Choroid plexus epithelial cell (primary cell): ENCODE results near the gene RGS7.

Experiments
- DNase-seq: peaks from one replicate; pipeline ENCODE4 v3.0.0-alpha.2; 2010; ENCODE audit warnings: low read depth
- H3K4me3 ChIP-seq: 2 replicates; pipeline ENCODE4 v1.5.1; 2011; ENCODE audit warnings: low read depth, mild to moderate bottlenecking, control low read depth, low read length, moderate library complexity
- TF ChIP-seq, protein P1 (sequence below): conservative IDR thresholded peaks from 2 replicates; pipeline ENCODE4 v1.5.1; 2011; ENCODE audit warnings: low read depth, mild to moderate bottlenecking, control low read depth, inconsistent platforms, low read length, moderate library complexity

The RGS7 gene

DNA sequence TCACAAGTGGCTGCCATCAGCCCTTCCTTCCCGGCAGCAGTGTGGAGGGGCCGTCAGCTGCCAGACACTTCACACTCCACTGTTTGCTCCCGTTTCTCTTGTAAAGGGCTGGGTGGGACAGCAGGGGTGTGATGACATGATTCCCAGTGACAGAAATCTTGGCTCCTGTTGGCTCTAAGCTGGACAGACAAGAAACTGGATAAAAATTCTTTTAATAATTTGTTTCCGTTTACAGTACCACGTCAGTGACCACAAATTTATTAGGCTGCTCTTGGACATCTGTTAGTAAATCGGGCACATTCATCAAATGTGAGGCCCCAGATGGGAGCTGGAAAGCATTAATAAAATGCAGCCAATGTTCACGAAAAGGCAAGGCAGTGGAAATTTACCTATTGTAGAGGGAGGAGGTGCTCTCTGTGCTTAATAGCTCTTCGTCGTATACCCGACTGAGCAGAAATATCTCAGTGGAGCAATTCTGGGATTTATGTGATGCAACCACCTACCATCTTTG, 391.4 kb downstream of the RGS7 start:
- no peak for DNase-seq
- TF ChIP-seq, protein P1, sequence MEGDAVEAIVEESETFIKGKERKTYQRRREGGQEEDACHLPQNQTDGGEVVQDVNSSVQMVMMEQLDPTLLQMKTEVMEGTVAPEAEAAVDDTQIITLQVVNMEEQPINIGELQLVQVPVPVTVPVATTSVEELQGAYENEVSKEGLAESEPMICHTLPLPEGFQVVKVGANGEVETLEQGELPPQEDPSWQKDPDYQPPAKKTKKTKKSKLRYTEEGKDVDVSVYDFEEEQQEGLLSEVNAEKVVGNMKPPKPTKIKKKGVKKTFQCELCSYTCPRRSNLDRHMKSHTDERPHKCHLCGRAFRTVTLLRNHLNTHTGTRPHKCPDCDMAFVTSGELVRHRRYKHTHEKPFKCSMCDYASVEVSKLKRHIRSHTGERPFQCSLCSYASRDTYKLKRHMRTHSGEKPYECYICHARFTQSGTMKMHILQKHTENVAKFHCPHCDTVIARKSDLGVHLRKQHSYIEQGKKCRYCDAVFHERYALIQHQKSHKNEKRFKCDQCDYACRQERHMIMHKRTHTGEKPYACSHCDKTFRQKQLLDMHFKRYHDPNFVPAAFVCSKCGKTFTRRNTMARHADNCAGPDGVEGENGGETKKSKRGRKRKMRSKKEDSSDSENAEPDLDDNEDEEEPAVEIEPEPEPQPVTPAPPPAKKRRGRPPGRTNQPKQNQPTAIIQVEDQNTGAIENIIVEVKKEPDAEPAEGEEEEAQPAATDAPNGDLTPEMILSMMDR = no peak
- no peak overlapping the region for H3K4me3 ChIP-seq

- H3K4me3 ChIP-seq = no peak overlapping the region
- TF ChIP-seq, protein P1 = no peak
- DNase-seq = no peak
Measured at GRCh38 chr1:240962086-240962485, 394.9 kb downstream of the RGS7 start.

GRCh38 chr1:240956424-240956823, 400.6 kb downstream of the RGS7 start:
- TF ChIP-seq, protein P1 = no peak
- no peak for DNase-seq
- no peak overlapping the region for H3K4me3 ChIP-seq

GRCh38 chr1:240956020-240956419, 401.0 kb downstream of the RGS7 start:
- no peak overlapping the region for H3K4me3 ChIP-seq
- no peak for DNase-seq
- TF ChIP-seq, protein P1 = no peak

DNA sequence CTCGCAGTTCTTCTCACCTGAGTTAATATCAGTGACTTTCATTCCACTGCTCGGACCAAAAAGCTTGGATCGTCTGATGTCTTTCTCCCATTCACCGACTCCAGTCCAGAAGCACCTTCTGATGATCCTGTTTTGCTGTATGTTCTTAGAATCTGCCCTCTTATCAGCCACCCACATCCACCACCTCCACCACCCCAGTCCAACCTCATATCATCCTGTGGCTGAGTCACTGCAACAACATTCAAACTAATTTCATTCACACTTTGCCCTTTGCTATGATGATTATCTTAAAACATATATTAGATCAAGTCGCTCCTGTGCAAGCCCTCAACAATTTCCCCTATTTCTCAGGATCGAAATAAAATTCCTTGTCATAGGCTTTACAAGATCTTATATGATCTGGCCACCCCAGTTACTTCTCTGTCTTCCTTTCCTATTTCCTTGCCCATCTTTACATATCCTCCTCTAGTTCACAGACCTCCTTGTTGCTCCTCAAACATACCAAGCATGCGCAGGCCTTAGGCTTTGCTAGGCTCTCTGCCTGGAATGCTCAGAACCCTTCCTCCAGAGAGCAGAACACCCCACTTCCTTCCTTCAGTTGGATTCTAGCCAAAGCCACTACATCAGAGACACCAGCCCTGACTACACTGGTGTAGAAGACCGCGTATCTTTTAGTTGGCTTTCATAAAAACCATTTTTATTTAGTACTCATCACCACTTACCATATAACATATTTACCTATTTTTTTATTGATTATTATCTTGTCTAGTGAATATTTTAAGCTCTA, 409.4 kb downstream of the RGS7 start:
- no peak for DNase-seq
- TF ChIP-seq, protein P1 = no peak
- no peak overlapping the region for H3K4me3 ChIP-seq

DNA sequence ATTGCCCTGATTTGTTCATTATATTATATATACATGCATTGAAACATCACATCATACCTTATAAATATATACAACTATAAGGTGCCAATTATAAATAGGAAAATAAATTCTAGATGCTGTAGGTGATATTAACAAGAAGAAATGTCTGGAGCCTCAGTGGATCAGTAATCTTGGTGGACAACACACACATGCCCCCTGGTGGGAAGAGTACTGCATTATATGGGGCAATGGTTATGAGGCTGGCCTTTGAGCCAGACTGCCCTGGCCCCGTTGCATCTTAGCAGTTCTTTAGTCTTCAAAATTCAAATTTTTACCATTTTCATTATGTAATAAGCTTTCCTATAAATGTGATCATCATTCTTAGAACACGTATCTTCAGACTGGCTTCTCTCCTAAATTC, 410.1 kb downstream of the RGS7 start:
- TF ChIP-seq, protein P1 = peak; percentile 60
- peak; percentile 60 for DNase-seq
- no peak overlapping the region for H3K4me3 ChIP-seq

GRCh38 chr1:240942901-240943300, 414.1 kb downstream of the RGS7 start:
- TF ChIP-seq, protein P1 = no peak
- DNase-seq = no peak
- H3K4me3 ChIP-seq = no peak overlapping the region
